Stimulated activated CD8-positive, alpha-beta memory T cell treated with anti-CD3 and anti-CD28 coated beads, Interleukin-15, amount 100 ng/mL, for 48 hours (primary cell): ENCODE data around the gene TIGAR.
A peak's percentile ranks its signal among the peaks of the same experiment; 100 is the strongest.

Experiments
- DNase-seq, 2 donors: peaks; one replicate each; pipeline ENCODE4 v3.0.0-alpha.2; 2020; ENCODE audit warnings: low read depth in 2 of 2

Gene TIGAR

DNA sequence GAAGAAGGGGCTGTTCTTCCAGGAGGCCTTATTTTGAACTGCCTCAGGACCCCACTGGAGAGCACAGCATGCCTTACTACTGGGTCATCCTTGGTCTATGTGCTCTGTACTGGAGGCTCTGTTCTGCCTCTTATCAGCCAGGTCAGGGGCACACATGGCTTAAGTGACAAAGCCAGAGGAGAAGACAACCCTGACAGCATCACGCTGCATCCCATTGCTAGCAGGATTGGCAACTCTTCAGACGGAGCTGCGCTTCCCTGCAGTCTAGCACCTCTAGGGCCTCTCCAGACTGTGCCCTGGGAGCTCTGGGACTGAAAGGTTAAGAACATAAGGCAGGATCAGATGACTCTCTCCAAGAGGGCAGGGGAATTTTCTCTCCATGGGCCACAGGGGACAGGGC, 17.3 kb upstream of the TIGAR start:
- no peak for DNase-seq

DNA sequence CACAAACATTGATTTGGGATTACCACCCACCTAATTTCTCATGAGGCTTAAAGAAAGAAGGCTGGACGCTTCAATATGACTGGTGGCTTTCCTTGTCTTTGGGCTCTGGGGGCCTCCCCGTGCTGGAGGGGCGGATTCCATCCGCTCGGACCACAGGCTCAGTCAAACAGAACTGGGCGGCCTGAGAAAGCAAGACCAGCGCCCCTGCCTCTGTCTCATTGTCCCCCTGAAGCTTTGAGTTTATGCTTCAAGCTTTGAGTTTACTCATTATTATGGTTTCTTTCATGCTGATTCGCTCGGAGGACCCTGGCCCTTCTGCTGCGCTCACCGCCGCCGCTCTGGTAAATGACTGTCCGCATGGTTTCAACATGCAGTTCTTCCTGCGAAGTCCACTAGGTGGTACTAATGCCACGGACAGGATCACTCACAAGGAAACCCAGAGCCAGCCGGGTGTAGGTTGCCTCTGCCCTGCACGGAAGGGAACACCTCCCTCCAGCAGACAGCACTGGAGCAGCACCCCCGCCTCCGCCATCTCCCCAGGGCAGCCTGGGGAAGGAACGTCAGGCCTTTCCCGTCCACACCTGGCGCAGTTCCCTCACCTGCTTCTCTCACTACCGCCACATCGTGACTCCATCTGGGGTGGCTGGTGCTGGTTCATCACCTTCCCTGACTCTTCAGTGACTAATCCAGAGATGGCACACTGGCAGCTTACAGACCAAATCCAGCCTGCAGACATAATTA, 13.2 kb upstream of the TIGAR start:
- no peak for DNase-seq

DNA sequence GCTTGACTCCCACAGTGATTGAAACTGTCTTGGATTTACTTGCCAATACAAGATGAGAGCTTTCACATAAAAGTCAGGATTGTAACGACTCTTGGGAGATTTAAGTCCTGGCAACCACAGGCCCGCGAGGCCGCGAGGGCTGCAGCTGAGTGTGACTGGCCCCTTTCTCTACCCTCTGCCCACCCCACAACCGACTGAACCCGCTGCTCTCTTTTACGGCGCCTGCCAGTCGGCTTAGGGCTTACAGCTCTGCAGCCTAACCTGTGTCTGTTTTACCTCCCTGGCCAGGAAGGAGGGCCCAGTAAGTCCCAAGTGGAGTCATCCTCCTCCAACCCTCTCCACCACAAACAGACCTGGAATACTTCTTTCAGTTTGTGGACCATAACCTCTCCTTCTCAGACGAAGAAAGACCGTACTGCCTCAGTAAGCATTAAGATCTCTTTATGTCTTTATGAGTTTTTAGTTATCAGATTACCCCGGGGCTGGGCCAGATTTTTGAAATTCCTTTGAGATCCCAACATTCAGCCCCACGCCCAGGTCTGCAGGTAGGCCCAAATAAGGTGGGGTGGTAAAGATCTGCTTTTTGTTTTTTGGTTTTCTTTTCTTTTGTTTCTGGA, 12.6 kb upstream of the TIGAR start:
- DNase-seq = no peak

DNA sequence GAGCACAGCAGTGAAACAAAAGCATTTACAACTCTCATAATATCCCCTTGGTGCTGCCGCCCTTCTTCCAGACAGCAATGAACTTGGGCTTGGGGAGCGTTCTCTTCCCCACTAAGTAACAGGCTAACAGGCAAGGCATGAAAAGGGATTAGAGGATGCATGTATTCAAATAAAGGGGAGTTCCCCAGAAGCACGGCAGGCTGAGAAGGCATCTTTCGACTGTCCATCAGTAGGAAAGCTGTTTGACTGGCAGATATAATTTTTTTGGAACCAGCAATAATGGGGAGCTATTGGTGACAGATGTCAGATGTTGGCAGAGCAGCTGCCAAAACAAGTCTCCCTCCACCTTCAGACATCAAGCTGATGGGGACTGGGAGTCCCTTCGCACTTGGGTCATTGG, 9.2 kb upstream of the TIGAR start:
- DNase-seq = no peak

DNA sequence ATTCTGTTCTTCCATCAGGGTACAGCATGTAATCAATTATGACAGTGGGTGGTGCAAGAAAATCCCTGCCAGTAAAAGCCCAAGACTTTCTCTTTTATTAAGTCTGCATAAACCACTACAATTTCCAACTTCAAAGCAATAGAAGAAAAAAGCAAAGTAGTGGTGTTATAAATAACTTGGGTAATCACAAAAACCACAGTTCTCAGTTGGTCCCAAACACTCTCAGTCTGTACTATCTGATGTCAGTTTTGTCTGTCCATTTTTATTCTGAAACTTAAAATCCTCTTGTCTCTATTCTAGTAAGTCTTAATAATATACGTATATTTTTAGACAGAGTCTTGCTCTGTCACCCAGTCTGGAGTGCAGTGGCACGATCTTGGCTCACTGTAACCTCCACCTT, 8.8 kb upstream of the TIGAR start:
- no peak for DNase-seq

DNA sequence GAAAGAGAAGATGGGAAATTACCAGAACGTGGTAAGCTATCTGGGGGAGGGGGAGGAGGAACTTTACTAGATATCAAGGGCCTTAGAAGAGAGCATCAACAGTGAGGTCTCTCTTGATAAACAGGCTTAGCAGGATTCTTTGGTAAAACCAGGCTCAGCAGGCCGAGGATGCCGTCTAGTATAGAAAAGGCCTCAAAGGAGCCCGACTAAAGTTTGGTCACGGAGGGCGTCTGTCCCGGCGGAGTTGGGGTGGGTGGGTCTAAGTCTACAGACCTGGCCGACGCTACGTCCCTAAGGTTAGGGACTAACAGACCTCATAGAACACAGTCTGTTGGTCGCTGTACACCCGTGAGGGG, 538 bp upstream of the TIGAR start:
- no peak for DNase-seq

DNA sequence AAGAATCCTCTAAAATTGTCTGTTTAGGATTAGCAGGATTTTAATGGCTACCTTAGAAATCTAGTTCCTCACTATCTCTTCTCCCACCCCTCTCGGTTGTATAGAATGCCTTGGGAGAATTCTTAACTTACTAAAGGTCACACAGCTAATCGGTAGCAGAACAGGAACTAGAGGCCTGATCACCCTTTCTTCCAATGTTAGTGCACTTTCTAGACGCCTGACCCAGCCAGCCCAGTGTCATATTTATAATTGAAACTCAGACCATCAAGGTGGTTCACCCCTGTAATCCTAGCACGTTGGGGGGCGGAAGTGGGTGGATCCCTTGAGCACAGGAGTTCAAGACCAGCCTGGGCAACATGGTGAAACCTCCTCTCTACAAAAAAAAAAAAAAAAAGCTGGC, 1.7 kb downstream of the TIGAR start:
- no peak for DNase-seq

DNA sequence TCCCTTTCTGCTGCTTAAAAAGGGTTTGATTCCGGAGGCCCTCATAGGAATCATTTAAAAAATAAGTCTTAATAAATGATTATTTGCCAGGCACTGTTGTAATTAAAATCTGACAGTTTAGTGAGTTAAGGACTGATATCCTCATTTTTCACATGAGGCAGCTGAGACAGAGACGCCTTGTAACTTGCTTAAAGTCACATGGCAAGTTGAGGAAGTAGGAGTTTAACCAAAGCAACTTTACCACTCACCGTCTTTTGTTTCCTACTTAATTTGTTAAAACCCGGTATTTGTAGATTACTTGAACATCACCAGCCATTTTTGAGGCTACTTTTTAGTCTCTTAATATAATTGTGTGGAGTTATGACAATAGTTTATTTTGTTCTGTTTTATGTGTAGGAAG, 2.4 kb downstream of the TIGAR start:
- no peak for DNase-seq

DNA sequence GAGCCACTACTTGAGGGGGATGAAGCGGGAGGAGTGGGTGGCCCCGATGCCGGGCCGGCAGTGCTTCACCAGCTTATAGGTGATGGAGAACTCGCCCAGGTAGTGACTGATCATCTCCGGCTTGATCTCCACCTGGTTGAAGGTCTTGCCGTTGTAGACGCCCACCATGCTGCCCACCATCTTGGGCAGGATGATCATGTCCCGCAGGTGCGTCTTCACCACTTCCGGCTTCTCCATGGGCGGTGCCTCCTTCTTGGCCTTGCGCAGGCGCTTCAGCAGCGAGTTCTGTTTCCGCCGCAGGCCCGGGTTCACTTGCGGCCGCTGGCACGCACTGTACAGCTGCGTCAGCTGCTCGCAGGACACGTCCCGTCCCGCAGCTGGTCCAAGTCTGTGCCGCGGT, 3.4 kb downstream of the TIGAR start:
- no peak for DNase-seq

DNA sequence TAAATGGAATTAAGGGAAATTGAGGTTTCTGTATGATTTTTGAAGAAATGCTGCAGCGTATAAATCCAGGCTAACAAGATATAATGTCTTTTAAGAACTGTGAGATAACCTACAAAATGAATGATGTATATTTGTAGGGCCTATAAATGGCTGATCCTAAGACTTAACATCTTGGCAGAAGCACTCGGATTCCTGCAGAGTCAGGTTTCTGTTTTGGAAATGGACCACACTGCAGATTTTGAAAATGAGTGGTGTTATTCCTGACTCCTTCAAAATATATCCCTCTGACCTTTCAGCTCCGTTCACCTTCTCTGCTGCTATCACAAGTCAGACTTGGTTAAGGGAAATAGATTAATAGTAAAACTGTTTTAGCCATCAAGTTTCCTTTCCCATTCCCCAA, 5.0 kb downstream of the TIGAR start:
- no peak for DNase-seq

DNA sequence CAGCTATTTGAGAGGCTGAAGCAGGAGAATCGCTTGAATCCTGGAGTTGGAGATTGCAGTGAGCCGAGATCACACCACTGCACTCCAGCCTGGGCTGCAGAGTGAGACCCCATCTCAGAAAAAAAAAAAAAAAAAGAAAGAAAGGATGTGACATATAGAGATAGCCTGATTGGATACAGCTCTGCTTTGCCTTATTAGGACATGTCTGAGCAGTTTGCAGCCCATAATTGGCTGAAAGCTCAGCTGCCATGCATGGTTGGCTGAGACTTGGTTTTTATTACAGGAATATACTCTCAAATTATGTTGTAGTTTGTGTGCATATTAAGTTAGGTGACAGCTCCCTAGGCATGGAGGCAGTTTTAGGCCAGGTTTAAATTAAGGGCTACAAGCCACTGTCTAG, 6.3 kb downstream of the TIGAR start:
- no peak for DNase-seq

DNA sequence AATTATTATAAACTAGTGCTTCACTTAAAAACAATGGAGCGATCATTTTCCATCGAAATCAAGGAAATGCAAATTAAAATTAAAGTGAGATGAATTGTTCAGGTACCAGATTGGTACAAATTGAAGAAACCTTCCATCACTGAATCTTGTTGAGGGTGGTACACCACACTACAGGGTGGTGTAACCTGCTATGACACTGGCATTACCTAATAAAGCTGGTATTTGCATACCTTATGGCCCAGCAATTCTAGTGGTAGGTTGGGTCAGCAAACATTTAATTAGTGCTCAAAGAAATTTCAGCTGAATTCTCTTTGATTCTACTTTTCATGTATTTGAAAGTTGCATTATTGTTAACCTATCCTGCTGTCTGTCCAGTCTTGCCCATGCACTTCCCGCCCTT, 9.2 kb downstream of the TIGAR start:
- no peak for DNase-seq

DNA sequence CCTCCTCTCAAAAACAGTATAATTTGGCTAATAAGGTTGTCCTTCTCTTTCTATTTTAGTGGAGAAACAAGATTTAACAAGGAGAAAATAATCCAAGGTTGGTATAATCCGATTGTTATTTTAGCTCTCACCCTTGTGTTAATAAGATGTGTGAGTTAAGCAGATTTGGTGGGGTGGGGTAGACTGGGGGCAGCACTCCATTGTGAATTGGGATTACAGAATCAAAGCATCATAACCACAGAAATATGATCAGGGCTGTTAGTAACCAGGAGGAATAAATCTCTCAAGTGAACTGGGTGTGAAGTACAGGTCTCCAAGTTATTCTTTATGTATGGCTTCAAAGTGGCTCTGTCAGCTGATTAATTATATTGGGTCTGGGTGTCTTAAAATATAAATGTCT, 10.2 kb downstream of the TIGAR start:
- DNase-seq = no peak

DNA sequence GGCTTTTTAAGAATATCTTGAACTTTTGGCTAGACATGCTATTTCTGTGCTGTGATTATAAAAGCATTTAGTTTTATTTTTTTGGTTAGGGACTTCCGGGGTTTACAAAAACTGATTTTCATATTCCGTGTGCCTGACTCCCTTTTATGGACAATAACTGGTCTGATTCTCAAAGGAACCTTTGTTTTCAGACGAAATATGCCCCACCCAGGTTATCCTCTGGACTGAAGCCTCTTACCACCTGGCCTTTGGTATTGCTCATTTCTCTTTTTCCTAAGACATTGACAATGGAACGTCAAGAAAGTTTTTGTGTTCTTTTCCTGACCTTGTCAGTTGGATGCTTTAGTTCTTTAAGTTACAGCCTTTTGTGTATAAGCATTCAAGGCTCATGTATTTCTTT, 10.8 kb downstream of the TIGAR start:
- DNase-seq = no peak

DNA sequence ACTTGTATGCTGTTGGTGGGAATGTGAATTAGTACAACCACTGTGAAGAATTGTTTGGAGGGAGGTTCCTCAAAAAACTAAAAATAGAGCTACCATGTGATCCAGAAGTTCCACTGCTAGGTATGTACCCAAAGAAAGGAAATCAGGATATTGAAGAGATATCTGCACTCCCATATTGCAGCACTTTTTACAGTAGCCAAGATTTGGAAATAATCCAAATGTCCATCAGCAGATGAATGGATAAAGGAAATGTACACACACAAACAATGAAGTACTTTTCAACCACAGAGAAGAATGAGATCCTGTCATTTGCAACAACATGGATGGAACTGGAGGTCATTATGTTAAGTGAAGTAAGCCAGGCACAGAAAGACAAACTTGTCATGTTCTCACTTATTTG, 25.9 kb downstream of the TIGAR start:
- DNase-seq = no peak

DNA sequence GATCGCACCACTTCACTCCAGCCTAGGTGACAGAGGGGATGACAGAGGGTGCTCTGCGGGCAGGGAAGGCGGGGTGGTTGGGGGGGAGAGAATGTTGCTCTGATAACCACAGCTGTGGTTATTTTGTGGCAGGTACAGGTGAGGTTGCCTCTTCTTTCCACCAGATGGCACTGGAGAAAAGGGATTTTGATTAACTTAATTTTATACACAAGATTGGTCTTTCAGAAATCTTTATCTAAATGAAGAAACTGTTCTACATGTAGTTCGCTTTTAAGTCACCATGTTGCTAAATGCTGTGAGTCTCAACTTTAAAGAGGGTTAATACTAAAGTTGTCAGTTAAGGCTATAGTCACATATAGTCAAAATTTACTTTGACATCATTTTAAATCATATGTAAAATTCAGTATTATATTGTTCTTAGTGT, 32.8 kb downstream of the TIGAR start:
- peak; percentile 10 to 16 for DNase-seq

DNA sequence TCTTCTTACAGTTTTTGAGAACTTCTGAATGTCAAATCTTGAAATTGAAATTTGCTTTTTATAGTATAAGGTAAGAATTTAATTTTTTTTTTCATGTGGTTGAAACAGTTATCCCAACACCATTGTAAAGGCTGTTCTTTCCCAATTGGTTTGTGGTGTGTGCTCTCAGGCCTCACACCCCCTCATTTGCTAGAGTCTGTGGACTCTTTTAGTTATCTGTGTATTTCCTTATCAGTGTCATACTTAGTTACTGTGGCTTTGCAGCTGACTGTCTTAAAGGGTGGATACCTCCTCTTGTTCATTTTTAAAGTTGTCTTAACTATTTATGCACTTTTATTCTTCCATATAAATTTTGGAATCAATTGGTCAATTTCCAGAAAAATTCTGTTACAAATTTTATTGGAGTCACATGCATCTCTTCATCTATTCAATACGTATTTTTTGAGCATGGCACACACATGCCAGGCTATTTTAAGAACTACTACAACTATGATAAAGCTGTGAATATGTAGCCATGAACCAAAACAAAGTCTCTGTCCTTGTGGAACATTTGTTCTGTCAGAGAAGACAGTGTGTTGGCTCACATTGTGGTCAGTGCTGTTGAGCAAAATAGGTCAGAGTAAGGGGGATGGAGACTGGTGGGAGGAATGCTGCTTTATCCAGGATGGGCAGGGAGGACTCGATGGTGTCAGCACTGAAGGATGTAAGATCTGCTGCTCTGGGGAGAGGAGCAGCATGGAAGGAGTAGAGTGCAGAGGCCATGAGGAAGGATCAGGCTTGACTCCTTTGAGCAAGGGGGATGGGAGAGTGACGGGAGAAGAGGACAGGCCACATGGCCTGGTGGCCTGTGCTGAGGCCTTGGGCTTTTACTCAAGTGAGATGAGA, 34.4 kb downstream of the TIGAR start:
- DNase-seq = no peak

DNA sequence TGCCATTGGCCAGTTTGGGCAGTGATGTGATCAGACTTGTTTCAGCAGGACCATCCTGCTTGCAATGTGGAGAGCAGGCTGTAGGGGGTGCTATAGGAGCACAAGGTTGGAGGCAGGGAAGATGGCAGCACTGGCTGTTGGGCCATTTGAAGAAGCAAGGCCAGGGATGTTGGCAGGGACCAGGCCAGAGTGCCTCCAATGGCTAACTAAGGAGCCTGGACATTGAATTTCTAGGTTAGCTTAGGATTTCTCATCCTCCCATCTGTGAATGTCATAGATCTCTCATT, 35.0 kb downstream of the TIGAR start:
- DNase-seq = peak; percentile 28 to 44

DNA sequence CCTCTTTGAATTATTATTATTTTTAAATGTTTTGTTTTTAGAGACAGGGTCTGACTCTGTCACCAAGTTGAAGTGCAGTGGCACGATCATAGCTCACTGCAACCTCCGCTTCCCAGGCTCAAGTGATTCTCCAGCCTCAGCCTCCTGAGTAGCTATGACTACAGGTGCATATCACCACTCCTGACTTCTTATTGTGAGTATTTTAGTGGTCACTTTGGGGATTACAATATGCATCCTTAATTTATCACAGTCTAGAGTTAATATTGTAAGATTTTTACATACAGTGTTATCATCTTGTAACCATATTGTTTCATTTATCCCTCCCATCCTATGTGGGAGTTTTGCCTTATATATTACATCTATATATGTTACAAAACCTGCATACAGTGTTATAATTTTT, 45.1 kb downstream of the TIGAR start:
- no peak for DNase-seq

DNA sequence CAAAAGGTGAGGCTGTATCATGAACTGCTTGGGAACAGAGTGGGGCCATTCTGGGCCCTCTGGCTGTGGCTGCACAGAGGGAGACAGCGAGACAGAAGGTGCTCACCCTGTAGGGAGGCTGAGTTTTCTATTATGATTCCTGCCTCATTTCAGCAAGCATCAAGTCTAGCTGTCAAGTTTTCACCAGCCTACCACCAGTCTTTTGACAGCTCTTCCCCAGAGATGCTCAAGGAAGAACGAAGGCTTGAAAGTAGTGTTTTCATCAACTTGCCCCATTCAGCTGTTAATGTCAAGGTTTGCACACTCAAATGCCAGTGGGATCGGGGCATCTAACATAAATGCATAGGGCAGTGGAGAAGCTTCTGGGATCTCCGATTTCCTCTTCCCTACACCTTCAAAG, 48.5 kb downstream of the TIGAR start:
- no peak for DNase-seq

DNA sequence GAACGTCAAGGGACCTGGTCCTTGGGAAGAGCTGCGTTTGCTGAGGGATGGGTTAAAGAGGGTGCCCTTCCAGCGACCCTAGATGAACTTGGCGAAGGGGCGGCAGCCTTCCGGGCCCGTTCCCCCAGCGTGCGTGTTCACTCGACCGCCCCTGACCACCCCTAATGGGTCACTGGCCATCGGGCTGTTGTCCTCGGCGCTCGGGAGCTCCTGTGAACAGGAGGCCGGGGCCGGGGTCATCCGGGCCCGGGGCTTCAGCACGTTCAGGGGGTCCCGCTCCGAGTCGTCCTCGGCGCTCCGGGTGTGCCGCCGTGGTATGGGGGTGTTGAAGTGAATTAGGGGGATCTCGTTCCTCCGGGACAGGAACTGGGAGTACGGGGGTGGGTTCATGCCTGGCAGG, 49.3 kb downstream of the TIGAR start:
- DNase-seq = no peak

DNA sequence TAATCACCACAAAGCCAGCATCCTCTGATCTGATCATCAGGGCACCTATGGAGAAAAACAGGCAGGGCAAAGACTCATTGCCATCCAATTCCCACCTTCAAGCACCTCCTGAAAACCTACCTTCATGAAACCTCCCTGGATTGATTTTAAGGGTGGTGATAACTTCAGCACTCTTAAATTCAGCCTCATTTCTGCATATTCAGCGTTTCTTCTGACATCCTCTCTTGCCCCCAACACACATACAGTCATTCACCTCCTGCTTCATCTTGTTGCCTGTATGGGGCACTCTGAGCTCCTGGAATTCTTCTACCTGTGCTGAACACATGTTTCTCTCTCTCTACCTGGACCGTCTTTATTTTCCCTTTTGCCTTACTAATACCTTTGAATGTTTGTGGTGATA, 51.6 kb downstream of the TIGAR start:
- DNase-seq = no peak

DNA sequence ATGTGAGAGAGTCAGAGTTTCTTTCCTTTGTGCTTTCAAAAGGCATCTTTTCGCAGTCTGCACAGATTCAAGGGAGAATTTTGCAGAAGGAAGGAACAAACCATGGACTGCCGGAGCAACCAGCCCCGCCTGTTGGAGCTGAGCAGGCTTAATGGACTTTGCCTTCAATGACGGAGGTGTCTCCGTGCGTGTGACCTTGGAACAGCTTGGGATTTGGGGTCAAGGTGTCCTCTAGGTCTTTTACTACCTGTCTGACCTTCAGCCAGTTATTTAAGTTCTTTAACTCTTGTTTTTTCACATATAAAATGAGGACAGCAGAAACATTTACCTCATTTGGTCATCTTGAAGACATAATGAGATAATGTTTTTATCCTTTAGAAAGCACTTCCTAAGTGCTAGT, 54.4 kb downstream of the TIGAR start:
- DNase-seq = no peak
